Heart right ventricle (tissue), 16 donors: Measurements from ENCODE around the gene CYP2A7. TPM values are rescaled to one million over a fixed set of nuclear protein-coding genes. Genes with fewer than 3 reads are reported as not detected.
"Not testable (repeated sequence)": the region's sequence is repeated elsewhere in the genome, so short reads cannot be mapped to it uniquely, and the experiment has no call there.

ENCODE experiments used
- ATAC-seq, 8 donors: fragments of 200-7000 bp; cut with Tn5 transposase; one replicate each; pipeline ENCODE4 v1.9.1; 2020; ENCODE audit warnings: mild to moderate bottlenecking in 8 of 8, moderate library complexity in 8 of 8, moderate number of reproducible peaks in 1 of 8
- DNase-seq, 2 donors: peaks; one replicate each; pipeline ENCODE4 v3.0.0-alpha.2; 2020
- H3K27ac ChIP-seq, 10 donors: fragments of 200-600 bp; sonication (generic) in 2 of 10; one replicate each; pipeline versions ENCODE4 v1.5.0 to v1.8.0; 2020 to 2022; ENCODE audit warnings: mild to moderate bottlenecking in 3 of 10
- H3K27me3 ChIP-seq, 7 donors: fragments of 200-600 bp; one replicate each; pipeline ENCODE4 v1.8.0; 2021 to 2022; ENCODE audit warnings: mild to moderate bottlenecking in 2 of 7
- H3K36me3 ChIP-seq, 9 donors: fragments of 200-600 bp; sonication (generic) in 1 of 9; one replicate each; pipeline versions ENCODE4 v1.5.0 to v1.8.0; 2020 to 2022; ENCODE audit warnings: mild to moderate bottlenecking in 2 of 9
- H3K4me1 ChIP-seq, 9 donors: fragments of 200-600 bp; sonication (generic) in 1 of 9; one replicate each; pipeline versions ENCODE4 v1.5.0 to v1.8.0; 2020 to 2022; ENCODE audit warnings: mild to moderate bottlenecking in 4 of 9
- H3K4me3 ChIP-seq, 10 donors: fragments of 200-600 bp; sonication (generic) in 2 of 10; one replicate each; pipeline versions ENCODE4 v1.5.0 to v1.8.0; 2020 to 2022; ENCODE audit warnings: mild to moderate bottlenecking in 7 of 10, moderate library complexity in 2 of 10
- H3K9me3 ChIP-seq, 11 donors: fragments of 200-600 bp in 10 of 11; sonication (generic) in 2 of 11; one replicate each; pipeline versions ENCODE4 v1.5.0 to v1.8.0; 2013 to 2022; ENCODE audit warnings: mild to moderate bottlenecking in 2 of 11, control low read depth in 1 of 11, moderate library complexity in 1 of 11
- CTCF ChIP-seq, 9 donors: fragments of 200-600 bp; sonication (generic) in 2 of 9; IDR thresholded peaks; one replicate each; pipeline versions ENCODE4 v1.5.0 to v1.8.0; 2021 to 2022; ENCODE audit warnings: antibody characterized with exemption in 9 of 9, mild to moderate bottlenecking in 5 of 9, moderate library complexity in 1 of 9
- WGBS, 2 donors: extraction: QIAGEN DNeasy Blood & Tissue Kit; methylation state at CpG; one replicate each; pipeline ENCODE4 v1.1.7; 2013; ENCODE audit warnings: inconsistent platforms in 1 of 2; 5-methylcytosine and 5-hydroxymethylcytosine counted together
- intact Hi-C, 10 donors: fragments of 100-400 bp; cut with DNase I; formaldehyde crosslinking; loops; one replicate each; pipeline versions ENCODE4 v1.11.1 to v1.14.2; 2022
- polyA plus RNA-seq, 2 donors: library from polyadenylated mRNA; stranded (reverse); fragments of 200-250 nt; gene quantifications; one replicate each; pipeline ENCODE4 v1.2.3, GENCODE V29; 2013
- total RNA-seq, 10 donors: library from RNA; stranded (reverse); fragmentation: NEBNext Ultra II Directional in 3 of 10; extraction: Animal tissue kit (Norgen Biotek cat#: 25700) in 3 of 10; gene quantifications; one replicate each; pipeline versions ENCODE4 v1.2.1 to v1.2.4, GENCODE V29; 2021 to 2023
- donor health status: Arrhythmogenic right ventricular cardiomyopathy.
- donor health status: ischemic (EF 13 %, LVEDD 7.1; RV severe dilation, severe dysfunction).
- donor health status: healthy with polysubstance abuse.
- donor health status: DM: no; HTN: yes; CAD: no.
- donor health status: DM: no; HTN: no; CAD: no.
- donor health status: ischemic (EF 25% LVEDD 6.9; RV normal size, moderate dysfunction).
- donor health status: ischemic (EF 25% LVEDD 5.7; RV mildly dilated, moderate dysfunction).
- donor health status: healthy.
- donor health status: DM: yes; HTN: yes; CAD: no.
- donor health status: Ischemic cardiomyopathy.
- donor health status: ischemic (EF 35%, LVEDD 5.7; RV mildly dilated, moderate dysfunction).
- donor health status: nonischemic (EF 11% LVEDD 7.7; RV severe dilation, severe dysfunction).
- donor health status: DM: yes; HTN: yes; CAD: no.
- donor health status: PGD.
- donor health status: ischemic (EF 29% LVEDD 5.4; RV normal size, mild dysfunction).
- donor health status: nonischemic (EF 23%, LVEDD 6.1; RV moderate dilation, normal function).

Gene CYP2A7
- total and polyA plus RNA-seq, 12 donors: not detected

- Histone ChIP-seq H3K36me3 (no peaks in the 10 kb centered on the region), H3K4me1 (no peaks in the 10 kb centered on the region), H3K4me3 (no peak overlapping the region), H3K27ac (no peak overlapping the region), H3K9me3 (no peaks in the 10 kb centered on the region), H3K27me3 (no peaks in the 10 kb centered on the region)
- WGBS, 2 donors: 88 to 89% methylated on average over 4 of the region's 4 CpGs
- TF ChIP-seq CTCF (IDR thresholded peaks at IDR 0.05): no peak
- no peak for ATAC-seq
- intact Hi-C loops: no loop called here
- no peak for DNase-seq
Observed at GRCh38 chr19:40862785-40863184, 19.2 kb downstream of the CYP2A7 start.

GRCh38 chr19:40862333-40862732, 19.7 kb downstream of the CYP2A7 start:
- H3K27me3 ChIP-seq: no peaks in the 10 kb centered on the region
- TF ChIP-seq CTCF (IDR thresholded peaks at IDR 0.05): peak in 1 of 9 donors; percentile 6
- no peaks in the 10 kb centered on the region for H3K36me3 ChIP-seq
- no peaks in the 10 kb centered on the region for H3K4me1 ChIP-seq
- intact Hi-C loops: no loop called here
- no peak for ATAC-seq
- no peak overlapping the region for H3K4me3 ChIP-seq
- no peak for DNase-seq
- WGBS, 2 donors: 94 to 95% methylated on average over 3 of the region's 3 CpGs
- no peak overlapping the region for H3K27ac ChIP-seq
- no peaks in the 10 kb centered on the region for H3K9me3 ChIP-seq

- H3K4me3 ChIP-seq: no peak overlapping the region
- no peak for DNase-seq
- intact Hi-C loops: no loop called here
- H3K9me3 ChIP-seq: no peaks in the 10 kb centered on the region
- H3K36me3 ChIP-seq: no peaks in the 10 kb centered on the region
- no peak for TF ChIP-seq CTCF (IDR thresholded peaks at IDR 0.05)
- H3K27me3 ChIP-seq: no peaks in the 10 kb centered on the region
- no peaks in the 10 kb centered on the region for H3K4me1 ChIP-seq
- WGBS, 2 donors: 91 to 96% methylated on average over 5 of the region's 5 CpGs
- ATAC-seq: no peak
- no peak overlapping the region for H3K27ac ChIP-seq
Observed at GRCh38 chr19:40858109-40858508, 23.9 kb downstream of the CYP2A7 start.

- H3K27me3 ChIP-seq: peaks cover 0 to 20% (median 9%) of the 10 kb centered on the region in 7 donors
- DNase-seq, H3K4me1 ChIP-seq, intact Hi-C loops, ATAC-seq, H3K9me3 ChIP-seq, H3K27ac ChIP-seq, H3K36me3 ChIP-seq, H3K4me3 ChIP-seq: not testable (repeated sequence)
- 55 to 68% methylated on average over 2 of the region's 3 CpGs for WGBS, 2 donors
Observed at GRCh38 chr19:40852467-40853152, 29.4 kb downstream of the CYP2A7 start.

DNA sequence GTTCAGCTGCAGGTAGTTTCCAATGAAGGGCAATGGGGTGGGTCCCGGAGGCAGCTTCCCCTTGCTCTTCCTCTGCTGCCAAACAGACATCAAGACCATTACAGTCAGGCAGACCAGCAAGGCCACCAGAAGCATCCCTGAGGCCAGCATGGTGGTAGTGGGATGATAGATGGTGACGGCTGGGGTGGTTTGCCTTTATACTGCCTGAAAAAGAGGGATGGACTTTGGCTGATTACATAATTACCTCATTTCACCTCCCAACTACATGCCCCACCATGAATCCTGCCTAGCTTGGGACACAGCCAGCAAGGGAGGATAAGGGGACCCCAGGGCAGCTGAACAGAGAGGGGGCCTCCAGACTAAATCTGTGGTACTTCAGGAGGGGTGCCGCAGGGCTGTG, 31.8 kb downstream of the CYP2A7 start, which contains the start of gene CYP2A6:
Gene CYP2A6, minus strand, starts transcription at position 171 of the 400 bp plus-strand sequence. Its CDS starts 21 bp downstream, at position 150.
- H3K4me1 ChIP-seq, H3K4me3 ChIP-seq, H3K36me3 ChIP-seq, H3K27ac ChIP-seq, intact Hi-C loops, ATAC-seq, DNase-seq, H3K9me3 ChIP-seq: not testable (repeated sequence)
- WGBS, 2 donors: 88 to 96% methylated on average over 3 of the region's 3 CpGs
- H3K27me3 ChIP-seq: peaks cover 0 to 30% (median 11%) of the 10 kb centered on the region in 7 donors

DNA sequence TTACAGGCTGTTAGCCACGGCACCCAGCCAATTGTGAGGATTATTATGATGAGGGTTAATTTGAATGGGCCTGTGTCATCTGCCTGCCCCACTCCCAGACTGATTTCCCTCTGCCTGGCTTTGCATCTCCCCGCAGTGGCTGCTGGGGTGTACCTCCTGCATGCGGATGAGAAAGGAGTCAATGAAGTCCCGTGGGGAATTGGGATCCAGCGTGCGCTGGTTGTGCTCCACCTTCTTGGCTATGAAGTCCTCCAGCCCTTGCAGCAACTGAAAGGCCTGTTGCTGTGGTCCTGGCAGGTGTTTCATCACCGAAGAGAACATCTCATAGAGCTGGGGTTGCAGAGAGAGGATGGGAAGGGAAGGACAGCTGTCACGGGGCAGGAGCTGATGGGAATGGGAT, 35.3 kb downstream of the CYP2A7 start:
- WGBS, 2 donors: 79 to 81% methylated on average over 7 to 8 of the region's 8 CpGs

DNA sequence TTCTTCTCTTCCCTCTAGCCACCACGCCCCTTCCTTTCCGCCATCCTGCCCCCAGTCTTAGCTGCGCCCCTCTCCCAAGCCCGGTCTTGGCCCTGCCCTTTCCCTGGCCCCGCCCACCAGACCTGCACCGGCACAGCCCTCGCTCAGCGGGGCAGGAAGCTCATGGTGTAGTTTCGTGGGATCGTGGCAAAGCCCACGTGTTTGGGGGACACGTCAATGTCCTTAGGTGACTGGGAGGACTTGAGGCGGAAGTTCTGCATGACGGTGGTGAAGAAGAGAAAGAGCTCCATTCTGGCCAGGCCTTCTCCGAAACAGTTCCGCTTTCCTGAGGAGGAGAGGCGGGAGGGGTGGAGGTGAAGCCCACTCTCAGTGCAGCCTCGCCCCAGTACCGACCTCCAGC, 38.4 kb downstream of the CYP2A7 start:
- DNase-seq, H3K4me1 ChIP-seq, H3K36me3 ChIP-seq, H3K9me3 ChIP-seq, intact Hi-C loops: not testable (repeated sequence)
- ATAC-seq: peak; percentile 41 to 76 (median 66)
- H3K4me3 ChIP-seq: peak overlapping the region in 5 of 10 donors; percentile 7 to 31 (median 18)
- H3K27ac ChIP-seq: peak overlapping the region in 1 of 10 donors; percentile 21
- H3K27me3 ChIP-seq: peaks cover 0 to 34% (median 10%) of the 10 kb centered on the region in 7 donors
- 4% methylated on average over 14 to 16 of the region's 19 CpGs for WGBS, 2 donors

More for the DNA sequence above, 35.3 kb downstream of the CYP2A7 start:
- peaks cover 0 to 43% (median 11%) of the 10 kb centered on the region in 7 donors for H3K27me3 ChIP-seq
- H3K4me1 ChIP-seq, ATAC-seq, H3K27ac ChIP-seq, H3K4me3 ChIP-seq, H3K9me3 ChIP-seq, intact Hi-C loops, DNase-seq, H3K36me3 ChIP-seq: not testable (repeated sequence)

DNA sequence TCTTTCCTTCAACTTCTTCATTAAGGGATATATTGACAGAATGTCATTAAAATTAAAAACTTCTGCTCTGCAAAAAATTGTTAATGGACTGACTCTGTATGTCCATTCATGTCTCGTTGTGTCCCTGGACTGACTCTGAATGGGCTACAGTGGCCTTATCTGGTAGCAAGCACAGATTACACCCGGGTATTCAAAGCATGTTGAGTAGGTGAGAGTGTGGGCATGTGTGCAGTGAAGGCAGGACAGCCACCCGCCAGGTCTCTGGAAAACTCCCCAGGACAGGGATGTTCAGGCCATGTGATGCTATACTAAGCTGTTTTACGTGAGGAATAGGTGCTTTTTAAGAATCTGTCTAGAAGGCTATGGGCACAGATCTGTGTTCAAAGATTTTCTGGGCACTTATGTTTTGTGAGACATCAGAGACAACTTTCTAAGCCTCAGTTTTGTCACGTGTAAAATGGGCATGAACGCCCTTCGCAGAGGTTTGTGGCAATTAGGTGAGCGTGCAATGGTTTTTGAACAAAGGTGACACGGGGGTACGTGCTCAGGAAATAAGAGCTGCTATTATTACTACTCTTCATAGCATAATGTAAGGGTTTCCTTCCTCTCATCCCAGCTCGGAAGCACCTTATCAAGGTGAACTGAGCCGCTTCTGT, 38.9 kb downstream of the CYP2A7 start:
- WGBS, 2 donors: 36 to 38% methylated on average over 9 of the region's 12 CpGs
- intact Hi-C loops, H3K9me3 ChIP-seq, ATAC-seq, H3K36me3 ChIP-seq, DNase-seq, H3K4me1 ChIP-seq: not testable (repeated sequence)
- H3K27me3 ChIP-seq: peaks cover 0 to 28% (median 6%) of the 10 kb centered on the region in 7 donors
- peak overlapping the region in 5 of 10 donors; percentile 7 to 31 (median 18) for H3K4me3 ChIP-seq
- peak overlapping the region in 1 of 10 donors; percentile 21 for H3K27ac ChIP-seq
